Ishikawa (cell line): ENCODE measurements around the gene FUNDC2.

Source experiments
- CEBPB ChIP-seq: IDR thresholded peaks from 2 replicates; pipeline ENCODE4 v1.6.1; 2012
- CREB1 ChIP-seq: IDR thresholded peaks from 2 replicates; pipeline ENCODE4 v1.6.1; 2012; ENCODE audit warnings: low read depth
- EGR1 ChIP-seq: IDR thresholded peaks from 2 replicates; pipeline ENCODE4 v1.6.1; 2012
- EP300 ChIP-seq: IDR thresholded peaks from 2 replicates; pipeline ENCODE4 v1.6.1; 2012; ENCODE audit warnings: borderline replicate concordance
- FOXM1 ChIP-seq: IDR thresholded peaks from 2 replicates; pipeline ENCODE4 v1.6.1; 2012; ENCODE audit warnings: low read depth, borderline replicate concordance
- MAX ChIP-seq: IDR thresholded peaks from 2 replicates; pipeline ENCODE4 v1.6.1; 2012
- NFIC ChIP-seq: IDR thresholded peaks from 2 replicates; pipeline ENCODE4 v1.6.1; 2012
- RAD21 ChIP-seq: IDR thresholded peaks from 2 replicates; pipeline ENCODE4 v1.6.1; 2012; ENCODE audit warnings: low read depth
- REST ChIP-seq: IDR thresholded peaks from 2 replicates; pipeline ENCODE4 v1.6.1; 2012; ENCODE audit warnings: low read depth, mild to moderate bottlenecking
- TAF1 ChIP-seq: IDR thresholded peaks from 2 replicates; pipeline ENCODE4 v1.6.1; 2012; ENCODE audit warnings: low read depth, mild to moderate bottlenecking
- TCF12 ChIP-seq: IDR thresholded peaks from 2 replicates; pipeline ENCODE4 v1.6.1; 2012; ENCODE audit warnings: low read depth
- TEAD4 ChIP-seq: IDR thresholded peaks from 2 replicates; pipeline ENCODE4 v1.6.1; 2012
- USF1 ChIP-seq: IDR thresholded peaks from 2 replicates; pipeline ENCODE4 v1.6.1; 2012
- YY1 ChIP-seq: IDR thresholded peaks from 2 replicates; pipeline ENCODE4 v1.6.1; 2012; ENCODE audit warnings: low read depth
- ZBTB7A ChIP-seq: IDR thresholded peaks from 2 replicates; pipeline ENCODE4 v1.6.1; 2012; ENCODE audit warnings: low read depth

Gene FUNDC2

GRCh38 chrX:155069414-155069813 lies 42.8 kb downstream of the FUNDC2 start:
- TF ChIP-seq EP300 = no peak
- no peak for TF ChIP-seq USF1
- no peak for TF ChIP-seq TEAD4

- TF ChIP-seq ZBTB7A (no peak), CREB1 (no peak), RAD21 (no peak), REST (no peak), TCF12 (no peak), MAX (no peak), EP300 (no peak), TEAD4 (no peak), NFIC (no peak)
Measured at GRCh38 chrX:155070038-155070437, 43.4 kb downstream of the FUNDC2 start.

GRCh38 chrX:155070663-155070974 lies 44.0 kb downstream of the FUNDC2 start:
- peak; percentile 39; the same call in 1 of the 2 replicates for TF ChIP-seq TAF1
- TF ChIP-seq RAD21 = no peak
- no peak for TF ChIP-seq EGR1

GRCh38 chrX:155070975-155071693 lies 44.5 kb downstream of the FUNDC2 start, which contains the start of the genes BRCC3, CMC4 and MTCP1:
BRCC3 (plus strand) TSS chrX:155071508; CDS start chrX:155071528, 20 bp downstream.
CMC4 (minus strand) TSS chrX:155071136; CDS start chrX:155064023, 7,113 bp downstream.
MTCP1 (minus strand) TSS chrX:155071136; CDS start chrX:155066010, 5,126 bp downstream.
- TF ChIP-seq RAD21 (no peak), MAX (0 out of 2 replicates have a peak, but pooled peaks have one; percentile 17), CREB1 (no peak), TAF1 (peak; percentile 82), EGR1 (peak; percentile 66), YY1 (peak; percentile 93), FOXM1 (no peak)

- no peak for TF ChIP-seq TCF12
- TF ChIP-seq EGR1 = no peak
- no peak for TF ChIP-seq RAD21
- no peak for TF ChIP-seq MAX
- no peak for TF ChIP-seq FOXM1
- no peak for TF ChIP-seq CREB1
- no peak for TF ChIP-seq USF1
- TF ChIP-seq YY1 = no peak
- no peak for TF ChIP-seq TEAD4
- TF ChIP-seq EP300 = no peak
- no peak for TF ChIP-seq REST
- TF ChIP-seq NFIC = no peak
- TF ChIP-seq ZBTB7A = no peak
- TF ChIP-seq TAF1 = no peak
- no peak for TF ChIP-seq CEBPB
Measured at GRCh38 chrX:155071694-155072280, 45.1 kb downstream of the FUNDC2 start.

GRCh38 chrX:155086202-155086840 lies 59.7 kb downstream of the FUNDC2 start:
- TF ChIP-seq RAD21 (0 out of 2 replicates have a peak, but pooled peaks have one; percentile 17), FOXM1 (no peak), NFIC (no peak), CEBPB (no peak)
